A673 (cell line): Measurements from ENCODE around the gene SNRPB.

Experiments used
- CTCF ChIP-seq: fragments of 300-800, 200-600 bp; sonication (generic); conservative IDR thresholded peaks from 2 replicates; pipeline ENCODE4 v1.5.1; 2017; ENCODE audit warnings: low read depth, mild to moderate bottlenecking, antibody characterized with exemption, low read length, moderate library complexity, mixed read lengths
- EZH2 ChIP-seq: fragments of 200-600 bp; sonication (generic); IDR thresholded peaks from 2 replicates; pipeline ENCODE4 v1.6.1; 2017; ENCODE audit warnings: borderline replicate concordance, low read depth, mild to moderate bottlenecking, mixed read lengths, antibody characterized with exemption, low read length; ENCODE audit not compliant: poor library complexity, severe bottlenecking

GRCh38 chr20:2451939-2452732 is 18.5 kb downstream of the SNRPB start:
- peak; percentile 92 for TF ChIP-seq CTCF
- no peak for TF ChIP-seq EZH2
